GM19463 (cell line): Measurements from ENCODE around the gene PAOX.
A peak's percentile ranks its signal among the peaks of the same experiment; 100 is the strongest.
"Not testable (repeated sequence)": the region's sequence is repeated elsewhere in the genome, so short reads cannot be mapped to it uniquely, and the experiment has no call there.

Experiments used
- ATAC-seq: cut with Tn5 transposase; IDR thresholded peaks from one replicate; pipeline ENCODE4 v1.9.1; 2021; ENCODE audit warnings: mild to moderate bottlenecking, moderate library complexity; ENCODE audit not compliant: unreplicated experiment

The PAOX gene

GRCh38 chr10:133403359-133403758, 24.3 kb downstream of the PAOX start:
- ATAC-seq = no peak

GRCh38 chr10:133403784-133404183, 24.7 kb downstream of the PAOX start:
- ATAC-seq = no peak

GRCh38 chr10:133405272-133405671, 26.2 kb downstream of the PAOX start:
- ATAC-seq = no peak

- peak; percentile 39 for ATAC-seq
These were observed 26.9 kb downstream of the PAOX start for GRCh38 chr10:133405844-133406527.

DNA sequence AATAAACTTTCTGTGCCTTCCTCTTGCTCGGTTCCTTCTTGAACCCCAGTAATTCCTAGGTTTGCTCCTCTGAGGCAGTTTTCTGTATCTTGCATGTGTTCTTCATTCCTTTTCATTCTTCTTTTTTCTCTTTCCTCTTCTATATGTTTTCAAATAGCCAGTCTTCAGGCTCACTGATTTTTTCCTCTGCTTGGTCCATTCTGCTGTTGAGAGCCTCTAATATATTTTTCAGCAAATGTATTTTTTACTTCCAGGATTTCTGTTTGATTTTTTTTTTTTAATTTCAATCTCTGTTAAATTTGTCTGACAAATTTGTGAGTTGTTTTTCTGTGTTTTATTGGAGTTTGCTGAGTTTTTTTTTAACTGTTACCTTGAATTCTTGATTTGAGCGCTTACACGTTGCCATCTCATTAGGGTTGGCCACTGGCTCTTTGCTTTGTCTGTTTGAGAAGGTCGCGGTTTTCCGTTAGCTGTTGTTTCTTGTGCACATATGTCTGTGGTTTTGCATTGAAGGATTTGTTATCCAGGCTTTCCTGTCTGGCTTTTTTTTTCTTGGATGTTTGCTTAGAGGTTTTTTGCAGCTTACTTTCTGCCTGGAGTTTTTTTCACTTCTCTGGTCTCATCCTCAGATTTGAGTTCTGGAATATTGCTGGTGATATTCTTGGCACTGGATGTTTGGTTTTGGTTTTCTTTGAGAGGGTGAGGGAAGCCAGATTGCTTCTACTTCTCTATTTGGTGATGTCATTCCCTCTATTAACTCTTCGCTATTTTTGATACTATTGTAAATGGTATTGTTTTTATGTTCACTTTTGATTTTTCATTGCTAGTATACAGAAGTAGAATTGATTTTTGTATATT, 32.7 kb downstream of the PAOX start:
- ATAC-seq = no peak

DNA sequence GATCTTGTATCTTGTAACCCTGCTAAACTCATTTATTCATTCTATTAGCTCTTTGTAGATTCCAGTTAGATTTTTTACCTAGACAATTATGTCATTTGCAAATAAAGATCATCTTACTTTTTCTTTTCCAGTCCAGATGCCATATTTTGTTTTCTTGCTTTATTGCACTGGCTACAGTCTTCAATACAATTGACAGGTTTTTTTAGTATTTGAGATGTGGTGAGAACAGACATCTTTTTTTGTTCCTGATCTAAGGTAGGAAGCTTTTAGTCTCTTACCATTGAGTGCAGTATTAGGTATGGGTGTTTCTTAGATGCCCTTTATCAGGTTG, 33.3 kb downstream of the PAOX start:
- no peak for ATAC-seq

DNA sequence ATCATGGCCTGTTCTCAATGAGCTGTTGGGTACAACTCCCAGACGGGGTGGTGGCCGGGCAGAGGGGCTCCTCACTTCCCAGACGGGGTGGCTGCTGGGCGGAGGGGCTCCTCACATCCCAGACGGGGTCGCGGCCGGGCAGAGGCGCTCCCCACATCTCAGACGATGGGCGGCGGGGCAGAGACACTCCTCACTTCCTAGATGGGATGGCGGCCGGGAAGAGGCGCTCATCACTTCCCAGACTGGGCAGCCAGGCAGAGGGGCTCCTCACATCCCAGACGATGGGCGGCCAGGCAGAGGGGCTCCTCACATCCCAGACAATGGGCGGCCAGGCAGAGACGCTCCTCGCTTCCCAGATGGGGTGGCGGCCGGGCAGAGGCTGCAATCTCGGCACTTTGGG, 35.3 kb downstream of the PAOX start:
- not testable (repeated sequence) for ATAC-seq

GRCh38 chr10:133415752-133416151, 36.7 kb downstream of the PAOX start:
- ATAC-seq = no peak

DNA sequence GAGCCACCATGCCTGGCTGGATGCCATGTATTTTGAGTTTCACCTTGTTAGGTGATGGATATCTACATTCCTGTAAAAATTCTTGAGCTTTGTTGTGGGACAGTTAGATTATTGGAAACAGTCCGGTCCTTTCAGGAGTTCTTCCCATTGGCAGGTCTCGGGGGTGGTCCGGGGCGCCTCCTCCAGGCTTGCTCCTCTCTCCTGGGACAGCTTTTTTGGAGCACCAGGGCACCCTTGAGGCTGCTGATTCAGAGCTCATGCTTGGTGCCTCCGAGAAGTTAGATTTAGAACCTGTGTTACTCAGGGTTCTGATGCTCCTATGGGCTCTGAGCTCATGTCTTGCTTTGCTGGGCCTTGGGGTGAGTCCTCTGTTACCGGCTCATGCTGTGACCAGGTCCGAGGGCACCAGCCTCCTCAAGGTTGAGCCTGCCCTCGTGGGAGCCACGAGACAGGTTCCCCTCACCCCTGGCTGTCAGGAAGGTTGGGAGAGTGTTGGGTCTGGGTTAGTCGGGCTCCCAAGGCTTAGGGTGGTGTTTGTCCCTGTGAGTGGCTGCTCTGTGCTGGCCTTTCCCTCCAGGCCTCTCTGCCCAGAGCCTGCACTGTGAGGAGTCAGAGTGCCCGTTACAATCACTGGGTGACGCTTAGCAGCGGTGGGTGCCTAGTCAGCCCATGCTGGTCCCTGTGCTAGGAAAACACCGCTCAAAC, 39.4 kb downstream of the PAOX start:
- ATAC-seq = no peak

DNA sequence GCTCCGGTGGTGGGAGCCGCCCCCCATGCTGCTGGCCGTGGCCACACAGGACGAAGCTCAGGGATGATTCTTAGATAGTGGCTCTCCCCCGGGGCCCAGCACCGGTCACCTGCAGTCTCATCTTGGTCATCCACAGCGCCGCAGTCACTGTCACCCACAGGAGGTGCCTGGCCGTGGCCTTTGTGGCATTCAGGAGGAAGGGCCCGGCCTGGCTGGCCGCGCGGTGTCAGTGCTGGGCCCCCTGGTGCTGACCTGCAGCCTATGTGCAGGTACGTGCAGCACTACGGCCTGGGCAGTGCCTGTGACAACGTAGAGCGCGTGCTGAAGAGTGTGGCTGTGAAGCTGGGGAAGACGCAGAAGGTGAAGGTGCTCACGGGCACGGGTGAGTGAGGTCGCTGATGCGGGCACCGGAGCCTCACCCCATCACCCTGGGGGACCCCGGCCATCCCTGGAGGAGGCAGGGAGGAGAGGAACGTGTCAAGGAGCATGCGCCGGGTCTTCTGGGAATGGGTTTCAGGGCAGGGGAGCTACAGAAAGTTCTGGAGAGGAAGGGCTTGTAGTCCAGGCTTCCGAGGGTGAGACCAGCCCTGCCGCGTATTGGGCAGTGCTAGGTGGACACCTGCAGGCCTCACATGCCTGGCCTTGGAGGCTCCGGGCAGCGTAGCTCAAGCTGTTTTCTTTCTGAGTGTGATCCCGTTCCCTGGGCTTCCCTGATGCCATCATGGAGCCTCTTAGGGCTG, 40.3 kb downstream of the PAOX start:
- no peak for ATAC-seq

DNA sequence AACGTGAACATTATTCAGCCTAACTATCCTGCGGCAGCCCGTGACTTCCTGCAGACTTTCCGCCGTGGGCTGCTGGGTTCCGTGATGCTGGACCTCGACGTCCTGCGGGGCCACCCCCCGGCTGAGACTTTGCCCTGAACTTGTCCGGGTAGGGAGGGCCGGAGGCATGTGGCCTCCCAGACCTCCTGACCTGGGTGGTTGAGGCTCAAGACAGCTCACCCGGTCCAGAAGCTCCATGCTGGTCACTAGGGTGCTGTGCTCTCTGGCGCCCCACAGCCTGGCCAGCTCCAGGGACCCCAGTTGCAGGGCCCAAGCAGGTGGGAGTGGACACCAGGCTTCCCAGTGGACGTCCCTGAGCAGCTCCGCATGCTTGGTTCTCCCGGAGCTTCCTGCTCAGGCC, 41.0 kb downstream of the PAOX start:
- no peak for ATAC-seq

DNA sequence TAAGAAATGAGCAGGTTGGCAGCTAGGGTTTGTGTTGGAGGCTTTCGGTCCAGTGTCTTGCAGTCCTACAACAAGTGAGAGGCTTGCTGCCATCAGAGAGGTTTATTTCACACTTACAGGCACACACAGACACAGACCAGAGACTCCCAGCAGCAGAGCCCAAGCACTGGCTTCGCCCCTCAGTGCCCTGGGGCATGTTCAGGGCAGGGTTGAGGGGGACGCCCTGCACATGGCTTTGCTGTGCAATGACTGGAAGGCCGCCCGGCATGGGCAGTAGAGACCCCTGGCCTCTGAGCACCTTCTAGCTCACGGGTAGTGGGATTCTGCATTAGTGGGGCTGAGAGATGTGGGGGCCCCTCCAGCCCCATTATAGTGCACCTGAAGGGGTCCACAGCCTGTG, 41.5 kb downstream of the PAOX start:
- no peak for ATAC-seq

- ATAC-seq = no peak
These were observed 42.5 kb downstream of the PAOX start for GRCh38 chr10:133421336-133422222.

- ATAC-seq = no peak
These were observed 43.3 kb downstream of the PAOX start for GRCh38 chr10:133422223-133422806.

GRCh38 chr10:133422807-133423771, 44.0 kb downstream of the PAOX start:
- no peak for ATAC-seq

- not testable (repeated sequence) for ATAC-seq
These were observed 45.0 kb downstream of the PAOX start for GRCh38 chr10:133424102-133424501.

DNA sequence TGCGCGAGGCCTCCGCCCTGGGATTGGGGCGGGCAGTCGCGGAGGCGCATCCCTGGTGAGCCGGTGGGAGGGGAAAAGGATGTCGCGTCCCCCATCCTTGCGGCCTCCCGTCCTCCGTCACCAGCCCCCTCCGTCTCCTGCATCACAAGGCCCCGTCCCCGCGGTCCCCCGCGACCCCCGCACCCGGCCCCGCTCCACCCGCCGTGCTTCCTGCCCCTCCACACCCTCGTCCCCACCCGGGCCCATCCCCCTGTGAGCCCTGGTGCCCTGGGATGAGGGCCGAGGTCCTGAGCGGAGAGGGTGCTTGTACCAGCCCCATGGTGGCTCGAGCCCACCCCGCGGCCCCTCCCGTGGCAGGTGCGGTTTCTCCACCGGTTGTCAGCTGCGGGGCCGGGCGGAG, 45.5 kb downstream of the PAOX start, which contains the start of gene SPRN:
TSS of gene SPRN (minus strand) at position 25 of the 400 bp plus-strand sequence. CDS start 944 bp downstream, outside the sequence.
- not testable (repeated sequence) for ATAC-seq

DNA sequence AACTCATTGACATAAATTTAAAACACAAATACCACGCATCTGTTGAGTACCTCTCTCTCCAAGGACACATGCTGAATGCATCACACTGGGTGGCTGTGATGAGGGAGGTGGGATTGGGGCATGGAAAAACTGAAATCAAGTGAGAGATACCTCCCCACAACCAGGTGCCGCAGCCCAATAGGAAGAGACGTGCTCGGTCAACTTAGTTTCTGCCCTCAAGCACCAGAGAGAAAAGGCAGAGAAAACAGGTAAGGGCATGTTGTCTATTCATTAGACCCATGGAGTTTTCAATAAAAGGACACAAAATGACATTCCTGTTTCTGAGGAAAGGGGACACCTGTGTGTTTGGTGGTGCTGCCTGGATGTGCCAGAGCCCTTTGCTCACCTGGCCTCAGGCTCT, 50.5 kb downstream of the PAOX start:
- not testable (repeated sequence) for ATAC-seq
